ENCODE data around the gene GYS1.
A peak's percentile ranks its signal among the peaks of the same experiment; 100 is the strongest.
"Not testable (repeated sequence)": the region's sequence is repeated elsewhere in the genome, so short reads cannot be mapped to it uniquely, and the experiment has no call there.

The GYS1 gene

DNA sequence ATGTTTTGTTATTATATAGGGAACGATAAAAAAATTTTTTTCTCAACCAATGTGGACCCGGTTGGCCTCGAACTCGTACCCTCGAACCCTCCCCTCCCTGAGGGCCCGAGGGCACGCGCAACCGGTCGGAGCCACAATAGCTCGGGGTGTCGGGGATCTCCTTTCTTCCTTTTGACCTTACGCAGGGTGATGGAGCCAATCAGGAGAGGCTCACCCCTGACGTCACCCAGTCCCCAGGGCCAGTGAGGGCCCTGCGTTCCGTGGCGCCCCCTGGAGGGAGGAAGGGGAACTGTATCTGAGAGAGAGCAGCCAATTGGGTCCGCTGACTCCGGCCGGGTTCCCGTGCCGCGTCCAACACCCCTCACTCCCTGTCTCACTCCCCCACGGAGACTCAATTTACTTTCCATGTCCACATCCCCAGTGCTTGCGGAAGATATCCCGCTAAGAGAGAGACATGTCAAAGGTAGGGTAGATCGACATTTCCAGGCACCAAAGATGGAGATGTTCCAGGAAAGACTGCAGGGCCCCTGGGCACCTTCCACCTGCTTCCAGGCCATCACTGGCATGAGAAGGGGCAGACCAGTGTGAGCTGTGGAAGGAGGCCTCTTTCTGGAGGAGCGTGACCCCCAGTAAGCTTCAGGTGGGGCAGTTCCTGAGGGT lies 38.7 kb upstream of the GYS1 start, which contains the start of gene CGB2:
Gene CGB2 (plus strand): TSS at position 249 of the 660 bp plus-strand sequence. CDS start 206 bp downstream, at position 455.
- H3K27me3 ChIP-seq (replicated peaks; ENCODE audit: control insufficient read depth, insufficient read depth, low read length); DNase-seq (ENCODE audit: extremely low read depth, insufficient read length): not testable (repeated sequence)

DNA sequence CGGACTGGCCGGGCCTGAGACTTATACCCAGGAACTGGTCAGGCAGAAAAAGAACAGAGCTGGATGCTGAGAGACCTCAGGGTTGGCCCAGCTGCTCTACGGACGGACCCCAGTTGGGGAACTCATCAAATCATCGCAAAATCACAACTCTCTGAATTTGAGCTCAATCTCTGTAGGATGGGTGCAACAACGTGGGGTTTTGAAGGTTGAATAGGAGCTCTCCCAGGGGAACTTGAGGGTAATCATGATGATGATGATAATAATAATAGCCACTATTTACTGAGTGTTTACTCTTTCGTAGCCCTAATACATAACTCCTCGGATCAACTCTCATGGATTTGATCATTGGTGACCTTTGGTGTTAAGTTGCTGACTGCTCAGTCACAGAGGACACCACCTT lies 37.2 kb upstream of the GYS1 start:
- H3K4me3 ChIP-seq (replicated peaks; ENCODE audit: low read depth, low read length); DNase-seq (ENCODE audit: extremely low read depth, insufficient read length); H3K27me3 ChIP-seq (replicated peaks; ENCODE audit: control insufficient read depth, insufficient read depth, low read length); H3K36me3 ChIP-seq (ENCODE audit: control insufficient read depth, insufficient read depth, low read length): not testable (repeated sequence)

More for the DNA sequence above, 38.7 kb upstream of the GYS1 start, which contains the start of gene CGB2:
- not testable (repeated sequence) for H3K4me3 ChIP-seq (replicated peaks; ENCODE audit: low read depth, low read length); H3K36me3 ChIP-seq (ENCODE audit: control insufficient read depth, insufficient read depth, low read length)
- TF ChIP-seq, protein P1, sequence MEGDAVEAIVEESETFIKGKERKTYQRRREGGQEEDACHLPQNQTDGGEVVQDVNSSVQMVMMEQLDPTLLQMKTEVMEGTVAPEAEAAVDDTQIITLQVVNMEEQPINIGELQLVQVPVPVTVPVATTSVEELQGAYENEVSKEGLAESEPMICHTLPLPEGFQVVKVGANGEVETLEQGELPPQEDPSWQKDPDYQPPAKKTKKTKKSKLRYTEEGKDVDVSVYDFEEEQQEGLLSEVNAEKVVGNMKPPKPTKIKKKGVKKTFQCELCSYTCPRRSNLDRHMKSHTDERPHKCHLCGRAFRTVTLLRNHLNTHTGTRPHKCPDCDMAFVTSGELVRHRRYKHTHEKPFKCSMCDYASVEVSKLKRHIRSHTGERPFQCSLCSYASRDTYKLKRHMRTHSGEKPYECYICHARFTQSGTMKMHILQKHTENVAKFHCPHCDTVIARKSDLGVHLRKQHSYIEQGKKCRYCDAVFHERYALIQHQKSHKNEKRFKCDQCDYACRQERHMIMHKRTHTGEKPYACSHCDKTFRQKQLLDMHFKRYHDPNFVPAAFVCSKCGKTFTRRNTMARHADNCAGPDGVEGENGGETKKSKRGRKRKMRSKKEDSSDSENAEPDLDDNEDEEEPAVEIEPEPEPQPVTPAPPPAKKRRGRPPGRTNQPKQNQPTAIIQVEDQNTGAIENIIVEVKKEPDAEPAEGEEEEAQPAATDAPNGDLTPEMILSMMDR (IDR thresholded peaks at IDR 0.05; ENCODE audit: insufficient read depth, low read length, poor library complexity, severe bottlenecking): peak; percentile 36

DNA sequence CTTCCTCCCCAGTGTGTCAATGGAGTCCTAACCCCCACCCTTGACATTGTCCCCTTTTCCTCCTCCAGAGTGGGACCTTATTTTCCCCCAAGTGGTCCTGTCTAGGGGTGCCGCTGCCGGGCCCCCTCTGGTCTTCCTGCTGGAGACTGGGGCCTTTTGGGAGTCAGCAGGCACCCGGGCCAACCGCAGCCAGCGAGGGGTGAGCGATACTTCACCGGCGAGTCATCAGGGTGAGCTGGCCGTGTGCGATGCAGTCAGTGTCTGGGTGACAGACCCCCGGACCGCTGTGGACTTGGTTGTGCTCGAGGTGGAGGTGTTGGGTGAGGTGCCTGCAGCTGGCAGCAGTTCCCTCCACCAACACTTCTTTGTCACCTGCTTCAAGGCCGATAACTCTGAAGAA lies 36.6 kb upstream of the GYS1 start:
- not testable (repeated sequence) for H3K27me3 ChIP-seq (replicated peaks; ENCODE audit: control insufficient read depth, insufficient read depth, low read length); DNase-seq (ENCODE audit: extremely low read depth, insufficient read length); H3K4me3 ChIP-seq (replicated peaks; ENCODE audit: low read depth, low read length); H3K36me3 ChIP-seq (ENCODE audit: control insufficient read depth, insufficient read depth, low read length)

DNA sequence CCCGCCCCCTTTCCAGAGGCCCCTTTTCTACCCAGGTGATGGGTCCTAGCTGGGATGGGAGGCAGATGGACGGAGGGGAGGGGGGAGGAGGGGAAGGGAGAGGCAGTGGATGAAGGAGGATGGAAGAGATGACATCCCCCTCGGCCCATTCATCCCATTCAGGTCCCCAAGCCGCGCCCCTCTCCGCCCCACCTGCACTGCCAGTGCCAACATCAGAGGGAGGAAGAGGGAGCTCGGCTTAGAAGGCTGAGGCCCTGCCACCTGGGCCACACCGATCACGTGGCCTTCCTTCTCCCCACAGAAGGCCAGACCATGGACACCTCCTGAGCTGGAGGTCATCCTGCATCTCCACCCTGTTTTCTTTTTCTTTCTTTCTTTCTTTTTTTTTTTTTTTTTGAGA lies 35.6 kb upstream of the GYS1 start:
- not testable (repeated sequence) for H3K27me3 ChIP-seq (replicated peaks; ENCODE audit: control insufficient read depth, insufficient read depth, low read length); DNase-seq (ENCODE audit: extremely low read depth, insufficient read length); H3K36me3 ChIP-seq (ENCODE audit: control insufficient read depth, insufficient read depth, low read length); H3K4me3 ChIP-seq (replicated peaks; ENCODE audit: low read depth, low read length)

DNA sequence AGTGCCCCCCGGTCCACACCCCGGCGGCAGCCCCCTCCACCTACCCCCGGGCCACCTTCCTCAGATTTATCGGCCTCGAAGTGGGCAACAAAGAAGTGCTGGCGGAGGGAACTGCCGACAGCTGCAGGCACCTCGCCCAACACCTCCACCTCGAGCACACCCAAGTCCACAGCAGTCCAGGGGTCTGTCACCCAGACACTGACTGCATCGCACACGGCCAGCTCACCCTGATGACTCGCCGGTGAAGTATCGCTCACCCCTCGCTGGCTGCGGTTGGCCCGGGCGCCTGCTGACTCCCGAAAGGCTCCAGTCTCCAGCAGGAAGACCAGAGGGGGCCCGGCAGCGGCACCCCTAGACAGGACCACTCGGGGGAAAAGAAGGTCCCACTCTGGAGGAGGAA lies 32.5 kb upstream of the GYS1 start:
- not testable (repeated sequence) for DNase-seq (ENCODE audit: extremely low read depth, insufficient read length); H3K27me3 ChIP-seq (replicated peaks; ENCODE audit: control insufficient read depth, insufficient read depth, low read length); H3K4me3 ChIP-seq (replicated peaks; ENCODE audit: low read depth, low read length); H3K36me3 ChIP-seq (ENCODE audit: control insufficient read depth, insufficient read depth, low read length)

DNA sequence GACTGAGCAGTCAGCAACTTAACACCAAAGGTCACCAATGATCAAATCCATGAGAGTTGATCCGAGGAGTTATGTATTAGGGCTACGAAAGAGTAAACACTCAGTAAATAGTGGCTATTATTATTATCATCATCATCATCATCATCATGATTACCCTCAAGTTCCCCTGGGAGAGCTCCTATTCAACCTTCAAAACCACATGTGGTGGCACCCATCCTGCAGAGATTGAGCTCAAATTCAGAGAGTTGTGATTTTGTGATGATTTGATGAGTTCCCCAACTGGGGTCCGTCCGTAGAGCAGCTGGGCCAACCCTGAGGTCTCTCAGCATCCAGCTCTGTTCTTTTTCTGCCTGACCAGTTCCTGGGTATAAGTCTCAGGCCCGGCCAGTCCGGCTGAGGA lies 32.0 kb upstream of the GYS1 start:
- not testable (repeated sequence) for H3K27me3 ChIP-seq (replicated peaks; ENCODE audit: control insufficient read depth, insufficient read depth, low read length); DNase-seq (ENCODE audit: extremely low read depth, insufficient read length); H3K36me3 ChIP-seq (ENCODE audit: control insufficient read depth, insufficient read depth, low read length); H3K4me3 ChIP-seq (replicated peaks; ENCODE audit: low read depth, low read length)

DNA sequence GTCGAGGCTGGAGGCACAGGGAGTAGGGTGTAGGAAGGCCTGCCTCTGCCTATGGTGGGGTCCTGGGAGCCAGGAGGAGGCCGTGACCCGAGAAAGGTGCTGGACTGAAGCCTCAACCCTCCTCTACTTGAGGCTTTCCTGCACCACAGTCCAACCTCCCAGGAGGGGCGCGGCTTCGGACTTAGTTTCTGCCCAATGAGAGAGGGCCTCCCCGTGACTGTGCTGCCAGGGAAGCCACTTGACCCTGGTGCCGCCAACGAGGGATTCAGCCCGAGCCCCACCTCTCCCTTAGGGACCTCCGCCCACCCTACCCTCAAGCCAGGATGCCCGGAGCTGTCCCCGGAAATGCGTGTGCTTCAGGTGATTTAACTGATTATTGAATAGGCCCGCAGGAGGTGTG lies 31.1 kb upstream of the GYS1 start, which contains the start of gene CGB3:
Gene CGB3 (minus strand): TSS at position 101 of the 400 bp plus-strand sequence. CDS start 362 bp downstream, outside the sequence.
- H3K27me3 ChIP-seq (replicated peaks; ENCODE audit: control insufficient read depth, insufficient read depth, low read length); DNase-seq (ENCODE audit: extremely low read depth, insufficient read length); H3K4me3 ChIP-seq (replicated peaks; ENCODE audit: low read depth, low read length); H3K36me3 ChIP-seq (ENCODE audit: control insufficient read depth, insufficient read depth, low read length): not testable (repeated sequence)

DNA sequence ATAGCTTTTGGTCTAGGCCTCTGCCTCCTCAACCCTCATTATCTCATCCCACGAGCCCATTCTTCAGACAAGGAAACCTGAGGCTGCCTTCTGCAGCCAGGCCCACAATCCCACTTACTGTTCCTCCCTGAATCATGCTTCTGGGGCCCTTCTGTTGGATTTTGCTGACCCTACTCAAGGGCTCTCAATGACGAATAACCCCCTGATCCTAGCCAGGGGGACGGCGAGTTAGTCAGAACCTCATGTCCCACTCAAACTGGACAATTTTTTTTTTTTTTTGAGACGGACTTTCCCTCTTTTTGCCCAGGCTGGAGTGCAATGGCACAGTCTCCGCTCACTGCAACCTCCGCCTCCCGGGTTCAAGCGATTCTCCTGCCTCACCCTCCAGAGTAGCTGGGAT lies 29.0 kb upstream of the GYS1 start:
- DNase-seq (ENCODE audit: extremely low read depth, insufficient read length): no peak
- no peaks in the 10 kb centered on the region for H3K27me3 ChIP-seq (replicated peaks; ENCODE audit: control insufficient read depth, insufficient read depth, low read length)
- H3K36me3 ChIP-seq (ENCODE audit: control insufficient read depth, insufficient read depth, low read length): no peaks in the 10 kb centered on the region
- no peak overlapping the region for H3K4me3 ChIP-seq (replicated peaks; ENCODE audit: low read depth, low read length)
- TF ChIP-seq, protein P1 (IDR thresholded peaks at IDR 0.05; ENCODE audit: insufficient read depth, low read length, poor library complexity, severe bottlenecking): no peak
